22Rv1 (cell line): ENCODE data around the gene CD247.

ENCODE experiments used
- CTCF ChIP-seq: fragments of 450-650 bp; IDR thresholded peaks from 2 replicates; pipeline ENCODE4 v1.5.1; 2017; ENCODE audit warnings: mild to moderate bottlenecking
- ZFX ChIP-seq: fragments of 450-650 bp; IDR thresholded peaks from 2 replicates; pipeline ENCODE4 v1.6.1; 2017; ENCODE audit warnings: antibody characterized with exemption, borderline replicate concordance

GRCh38 chr1:167486090-167486824 lies 32.1 kb downstream of the CD247 start:
- TF ChIP-seq CTCF: no peak
- TF ChIP-seq ZFX: no peak
